HepG2 (cell line): ENCODE measurements around the gene NOP9. TPM values are rescaled to one million over a fixed set of nuclear protein-coding genes. Genes with fewer than 3 reads are reported as not detected.

Experiments used
- BRCA1 ChIP-seq: sonication (generic); formaldehyde crosslinking; IDR thresholded peaks from 2 replicates; pipeline ENCODE4 v1.4.0; 2020; ENCODE audit warnings: missing genetic modification reagents
- NCOR1 ChIP-seq: fragments of 200-600 bp; sonication (generic); IDR thresholded peaks from 2 replicates; pipeline ENCODE4 v1.7.0; 2017; ENCODE audit warnings: antibody characterized with exemption, low read length, borderline replicate concordance
- RAD51 ChIP-seq: fragments of 450-650 bp; IDR thresholded peaks from 2 replicates; pipeline ENCODE4 v1.6.1; 2016; ENCODE audit warnings: borderline replicate concordance
- THAP7 ChIP-seq: sonication (generic); formaldehyde crosslinking; IDR thresholded peaks from 2 replicates; pipeline ENCODE4 v1.8.1; 2023; ENCODE audit warnings: mild to moderate bottlenecking, missing genetic modification reagents
- ZNF318 ChIP-seq: sonication (generic); formaldehyde crosslinking; IDR thresholded peaks from 2 replicates; pipeline ENCODE4 v1.4.0; 2020; ENCODE audit warnings: mild to moderate bottlenecking, missing genetic modification reagents
- ZNF331 ChIP-seq: sonication (generic); formaldehyde crosslinking; IDR thresholded peaks from 2 replicates; pipeline ENCODE4 v1.4.0; 2020; ENCODE audit warnings: missing genetic modification reagents
- ZNF451 ChIP-seq: sonication (generic); formaldehyde crosslinking; IDR thresholded peaks from 2 replicates; pipeline ENCODE4 v1.5.0; 2020; ENCODE audit warnings: mild to moderate bottlenecking, missing genetic modification reagents
- ZNF530 ChIP-seq: sonication (generic); formaldehyde crosslinking; IDR thresholded peaks from 2 replicates; pipeline ENCODE4 v1.5.0; 2020; ENCODE audit warnings: low read depth, mild to moderate bottlenecking, missing genetic modification reagents
- ZNF609 ChIP-seq: sonication (generic); formaldehyde crosslinking; IDR thresholded peaks from 2 replicates; pipeline ENCODE4 v1.4.0; 2020; ENCODE audit warnings: mild to moderate bottlenecking, missing genetic modification reagents, borderline replicate concordance
- polyA plus RNA-seq, 8 experiments: library from polyadenylated mRNA; depleted of rRNA in 3 of 8; stranded (reverse) in 7 of 8; unstranded in 1 of 8; fragments of >200 nt; fragmentation: Illumina TruSeq in 4 of 8; extraction: Trizol in 4 of 8; gene quantifications; 2 replicates each; pipeline versions ENCODE4 v1.2.1 to v1.2.3, GENCODE V29; 2011 to 2016; ENCODE audit warnings: low read depth in 4 of 8, missing spikeins in 1 of 8, mixed read lengths in 1 of 8; ENCODE audit not compliant: insufficient read depth in 1 of 8
- total RNA-seq, 5 experiments: library from RNA; depleted of rRNA; stranded (reverse); fragments of >200 nt; fragmentation: Illumina TruSeq; extraction: Trizol; gene quantifications; 2 replicates each; pipeline ENCODE4 v1.2.3, GENCODE V29; 2016; ENCODE audit warnings: low read depth in 1 of 5
- TF ChIP-seq, protein P1 (sequence below): sonication (generic); formaldehyde crosslinking; IDR thresholded peaks from 2 replicates; pipeline ENCODE4 v1.5.0; 2020; ENCODE audit warnings: mild to moderate bottlenecking, missing genetic modification reagents, borderline replicate concordance
- TF ChIP-seq, protein P2 (sequence below): sonication (generic); formaldehyde crosslinking; IDR thresholded peaks from 2 replicates; pipeline ENCODE4 v1.4.0; 2020; ENCODE audit warnings: missing genetic modification reagents

NOP9 gene
- total and polyA plus RNA-seq, 2 of the 13 experiments (the other 11 are each of a cell fraction or from before 2014, with no cell fraction given) = 24.5 to 61.6 TPM

DNA sequence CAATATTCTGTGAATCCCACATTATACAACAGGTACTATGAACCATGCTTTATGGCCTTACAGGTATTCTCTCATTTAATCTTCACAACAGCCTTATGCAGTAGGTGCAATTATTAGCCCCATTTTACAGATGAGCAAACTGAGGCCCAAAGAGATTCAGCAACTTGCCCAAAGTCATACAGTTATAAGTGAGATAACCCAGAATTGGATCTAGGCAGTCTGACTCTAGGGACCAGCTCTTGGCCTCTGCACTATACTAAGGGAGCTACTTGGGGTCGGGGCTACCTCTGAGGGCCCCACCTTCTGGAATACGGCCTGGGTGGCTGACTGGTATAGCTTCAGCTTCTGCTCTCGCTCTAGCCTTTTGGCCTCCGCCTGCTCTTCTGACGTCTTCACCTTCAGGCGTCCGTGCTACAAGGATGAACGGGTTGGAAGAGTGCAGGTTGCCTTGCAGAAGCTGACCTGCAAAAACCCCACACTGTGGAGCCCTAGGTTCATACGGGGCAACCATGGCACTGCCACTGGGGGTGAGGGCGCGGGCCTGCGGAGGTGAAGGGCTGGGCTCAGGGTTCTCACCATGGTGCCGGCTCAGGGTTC, 29.0 kb upstream of the NOP9 start (continued):
- TF ChIP-seq ZNF609 (no peak), BRCA1 (CRISPR knock-in tag) (no peak), ZNF530 (CRISPR knock-in tag) (no peak), ZNF331 (CRISPR knock-in tag) (no peak), ZNF451 (CRISPR knock-in tag) (no peak), RAD51 (no peak), THAP7 (no peak), ZNF318 (no peak), NCOR1 (no peak)
- TF ChIP-seq, protein P1, sequence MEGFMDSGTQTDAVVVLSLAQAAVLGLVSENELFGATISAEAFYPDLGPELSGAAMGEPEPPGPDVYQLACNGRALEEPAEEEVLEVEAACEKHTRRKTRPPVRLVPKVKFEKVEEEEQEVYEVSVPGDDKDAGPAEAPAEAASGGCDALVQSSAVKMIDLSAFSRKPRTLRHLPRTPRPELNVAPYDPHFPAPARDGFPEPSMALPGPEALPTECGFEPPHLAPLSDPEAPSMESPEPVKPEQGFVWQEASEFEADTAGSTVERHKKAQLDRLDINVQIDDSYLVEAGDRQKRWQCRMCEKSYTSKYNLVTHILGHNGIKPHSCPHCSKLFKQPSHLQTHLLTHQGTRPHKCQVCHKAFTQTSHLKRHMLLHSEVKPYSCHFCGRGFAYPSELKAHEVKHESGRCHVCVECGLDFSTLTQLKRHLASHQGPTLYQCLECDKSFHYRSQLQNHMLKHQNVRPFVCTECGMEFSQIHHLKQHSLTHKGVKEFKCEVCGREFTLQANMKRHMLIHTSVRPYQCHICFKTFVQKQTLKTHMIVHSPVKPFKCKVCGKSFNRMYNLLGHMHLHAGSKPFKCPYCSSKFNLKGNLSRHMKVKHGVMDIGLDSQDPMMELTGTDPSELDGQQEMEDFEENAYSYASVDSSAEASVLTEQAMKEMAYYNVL (CRISPR knock-in tag) = no peak
- TF ChIP-seq, protein P2, sequence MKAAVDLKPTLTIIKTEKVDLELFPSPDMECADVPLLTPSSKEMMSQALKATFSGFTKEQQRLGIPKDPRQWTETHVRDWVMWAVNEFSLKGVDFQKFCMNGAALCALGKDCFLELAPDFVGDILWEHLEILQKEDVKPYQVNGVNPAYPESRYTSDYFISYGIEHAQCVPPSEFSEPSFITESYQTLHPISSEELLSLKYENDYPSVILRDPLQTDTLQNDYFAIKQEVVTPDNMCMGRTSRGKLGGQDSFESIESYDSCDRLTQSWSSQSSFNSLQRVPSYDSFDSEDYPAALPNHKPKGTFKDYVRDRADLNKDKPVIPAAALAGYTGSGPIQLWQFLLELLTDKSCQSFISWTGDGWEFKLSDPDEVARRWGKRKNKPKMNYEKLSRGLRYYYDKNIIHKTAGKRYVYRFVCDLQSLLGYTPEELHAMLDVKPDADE (CRISPR knock-in tag) = no peak
